K562 (cell line): ENCODE measurements around the gene ICAM1. TPM values are rescaled to one million over a fixed set of nuclear protein-coding genes. Genes with fewer than 3 reads are reported as not detected.

ENCODE experiments used
- ARID1B ChIP-seq: fragments of 450-650 bp; IDR thresholded peaks from 2 replicates; pipeline ENCODE4 v1.6.1; 2016; ENCODE audit warnings: antibody characterized with exemption, mild to moderate bottlenecking, inconsistent platforms
- ARID2 ChIP-seq: fragments of 450-650 bp; IDR thresholded peaks from 2 replicates; pipeline ENCODE4 v1.6.1; 2017; ENCODE audit warnings: antibody characterized with exemption, mild to moderate bottlenecking
- ETS2 ChIP-seq: IDR thresholded peaks from 2 replicates; pipeline ENCODE4 v1.6.1; 2016; ENCODE audit warnings: borderline replicate concordance, missing genetic modification characterization, mild to moderate bottlenecking, moderate library complexity, missing compliant biosample characterization; ENCODE audit not compliant: poor library complexity, severe bottlenecking
- GABPB1 ChIP-seq: sonication (generic); formaldehyde crosslinking; IDR thresholded peaks from 2 replicates; pipeline ENCODE4 v1.8.0; 2022; ENCODE audit warnings: mild to moderate bottlenecking, missing genetic modification reagents
- NKRF ChIP-seq: fragments of 450-650 bp; IDR thresholded peaks from 2 replicates; pipeline ENCODE4 v1.6.1; 2016; ENCODE audit warnings: borderline replicate concordance
- STAT5B ChIP-seq: fragments of 250-450 bp; sonication (Bioruptor Pico); IDR thresholded peaks from 2 replicates; pipeline ENCODE4 v1.8.0; 2021; ENCODE audit warnings: mild to moderate bottlenecking, inconsistent platforms
- ZFP91 ChIP-seq: sonication (generic); formaldehyde crosslinking; IDR thresholded peaks from 2 replicates; pipeline ENCODE4 v1.8.0; 2022; ENCODE audit warnings: mild to moderate bottlenecking, missing genetic modification reagents
- ZNF274 ChIP-seq: IDR thresholded peaks from 2 replicates; pipeline ENCODE4 v1.6.1; 2011; ENCODE audit warnings: low read depth, mild to moderate bottlenecking, low read length, moderate library complexity, borderline replicate concordance
- ZNF407 ChIP-seq: fragments of 450-650 bp; IDR thresholded peaks from 2 replicates; pipeline ENCODE4 v1.6.1; 2016; ENCODE audit warnings: low read depth
- ZNF639 ChIP-seq, 2 experiments: fragments of 200-800 bp in 1 of 2; sonication (Bioruptor generic) in 1 of 2; sonication (generic) in 1 of 2; formaldehyde crosslinking in 1 of 2; IDR thresholded peaks in 1 of 2; conservative IDR thresholded peaks in 1 of 2; 2 replicates each; pipeline versions ENCODE4 v1.5.0 to v1.6.1; 2016 to 2020; ENCODE audit warnings: missing compliant biosample characterization in 1 of 2, missing genetic modification characterization in 1 of 2, missing genetic modification reagents in 1 of 2
- ZNF668 ChIP-seq: fragments of 250-450 bp; sonication (Bioruptor Pico); IDR thresholded peaks from 2 replicates; pipeline ENCODE4 v1.8.0; 2022; ENCODE audit warnings: mild to moderate bottlenecking, inconsistent platforms
- polyA plus RNA-seq, 8 experiments: library from polyadenylated mRNA; depleted of rRNA in 4 of 8; stranded (reverse) in 5 of 8; unstranded in 3 of 8; fragments of >200 nt; fragmentation: Nextera tagmentation in 2 of 8; fragmentation: Illumina TruSeq in 1 of 8; extraction: Ambion mirVana in 2 of 8; extraction: Trizol in 1 of 8; gene quantifications; 2 replicates each; pipeline versions ENCODE4 v1.2.1 to v1.2.3, GENCODE V29; 2011 to 2014; ENCODE audit warnings: inconsistent platforms in 1 of 8, missing spikeins in 1 of 8
- total RNA-seq, 7 experiments: library from RNA; depleted of rRNA in 6 of 7; stranded (reverse); fragments of >200 nt in 6 of 7; fragmentation: Illumina TruSeq in 2 of 7; extraction: Trizol in 2 of 7; gene quantifications; 2 replicates each; pipeline versions ENCODE4 v1.2.1 to v1.2.3, GENCODE V29; 2011 to 2021; ENCODE audit warnings: low replicate concordance in 1 of 7

ICAM1 gene
- total and polyA plus RNA-seq, 9 of the 15 experiments (the other 6 are each of a cell fraction or from before 2014, with no cell fraction given), result 2.3 to 24.4 (median 13.4) TPM

- TF ChIP-seq ZNF407 (no peak), ZNF668 (no peak), ARID1B (peak; percentile 75), ETS2 (tag) (no peak), ZNF274 (no peak), STAT5B (CRISPR knock-in tag) (no peak), ARID2 (0 out of 2 replicates have a peak, but pooled peaks have one; percentile 28), ZNF639 (CRISPR knock-in tag; conservative IDR thresholded peaks at IDR 0.05 in 1 of 2, IDR thresholded peaks at IDR 0.05 in 1 of 2) (no peak), GABPB1 (CRISPR knock-in tag) (no peak; the same call in 1 of the 2 replicates), NKRF (peak; percentile 43), ZFP91 (CRISPR knock-in tag) (peak; percentile 72)
Observed at GRCh38 chr19:10286803-10287737, 16.1 kb downstream of the ICAM1 start, which contains the start of gene ICAM4 (continued).
